H9 (cell line): ENCODE measurements around the gene RBM38. TPM values are rescaled to one million over a fixed set of nuclear protein-coding genes. Genes with fewer than 3 reads are reported as not detected.

Experiments used
- DNase-seq: peaks from one replicate; pipeline ENCODE4 v3.0.0-alpha.2; 2017
- H2AFZ ChIP-seq: one replicate; pipeline ENCODE4 v1.6.1; 2013; ENCODE audit warnings: mild to moderate bottlenecking, low read length, control low read depth, moderate library complexity
- H2AK5ac ChIP-seq: 2 replicates; pipeline ENCODE4 v1.6.1; 2013; ENCODE audit warnings: low read length, control low read depth, mixed read lengths; ENCODE audit not compliant: insufficient read length
- H2BK120ac ChIP-seq: one replicate; pipeline ENCODE4 v1.6.1; 2013; ENCODE audit warnings: low read depth, mild to moderate bottlenecking, low read length, control low read depth, inconsistent platforms; ENCODE audit not compliant: poor library complexity, severe bottlenecking
- H2BK12ac ChIP-seq: 2 replicates; pipeline ENCODE4 v1.6.1; 2013; ENCODE audit warnings: low read length, control low read depth, mixed read lengths, low read depth; ENCODE audit not compliant: insufficient read length
- H2BK15ac ChIP-seq: 2 replicates; pipeline ENCODE4 v1.6.1; 2013; ENCODE audit warnings: low read depth, low read length, control low read depth
- H2BK20ac ChIP-seq: one replicate; pipeline ENCODE4 v1.6.1; 2013; ENCODE audit warnings: low read depth, mild to moderate bottlenecking, low read length, control low read depth, inconsistent platforms; ENCODE audit not compliant: poor library complexity, severe bottlenecking
- H2BK5ac ChIP-seq: 2 replicates; pipeline ENCODE4 v1.6.1; 2013; ENCODE audit warnings: low read length, control low read depth, mixed read lengths; ENCODE audit not compliant: insufficient read length
- H3K14ac ChIP-seq: 2 replicates; pipeline ENCODE4 v1.6.1; 2013; ENCODE audit warnings: low read length, control low read depth; ENCODE audit not compliant: insufficient read depth
- H3K18ac ChIP-seq: 2 replicates; pipeline ENCODE4 v1.6.1; 2013; ENCODE audit warnings: low read depth, mild to moderate bottlenecking, mixed read lengths, low read length, control low read depth; ENCODE audit not compliant: insufficient read length
- H3K23ac ChIP-seq: 2 replicates; pipeline ENCODE4 v1.6.1; 2013; ENCODE audit warnings: low read length, control low read depth, mixed read lengths, low read depth; ENCODE audit not compliant: insufficient read length
- H3K23me2 ChIP-seq: 2 replicates; pipeline ENCODE4 v1.6.1; 2013; ENCODE audit warnings: low read depth, mild to moderate bottlenecking, mixed read lengths, low read length, control low read depth; ENCODE audit not compliant: insufficient read length, poor library complexity, severe bottlenecking
- H3K27ac ChIP-seq: 2 replicates; pipeline ENCODE4 v1.5.1; 2013; ENCODE audit warnings: low read length, control low read depth, mixed read lengths, low read depth; ENCODE audit not compliant: insufficient read length
- H3K27me3 ChIP-seq: 2 replicates; pipeline ENCODE4 v1.6.1; 2013; ENCODE audit warnings: low read length, control low read depth, inconsistent platforms; ENCODE audit not compliant: insufficient read depth
- H3K4ac ChIP-seq: 2 replicates; pipeline ENCODE4 v1.6.1; 2013; ENCODE audit warnings: low read depth, mild to moderate bottlenecking, control low read depth, inconsistent platforms, low read length, moderate library complexity
- H3K4me1 ChIP-seq: 2 replicates; pipeline ENCODE4 v1.6.1; 2013; ENCODE audit warnings: low read length, control low read depth, inconsistent platforms; ENCODE audit not compliant: insufficient read depth
- H3K4me2 ChIP-seq: 2 replicates; pipeline ENCODE4 v1.6.1; 2013; ENCODE audit warnings: low read length, control low read depth, mixed read lengths; ENCODE audit not compliant: insufficient read length, insufficient read depth
- H3K56ac ChIP-seq: 2 replicates; pipeline ENCODE4 v1.6.1; 2013; ENCODE audit warnings: low read depth, mild to moderate bottlenecking, mixed read lengths, low read length, control low read depth; ENCODE audit not compliant: insufficient read length
- H3K79me1 ChIP-seq: 2 replicates; pipeline ENCODE4 v1.6.1; 2013; ENCODE audit warnings: low read depth, mild to moderate bottlenecking, moderate library complexity, low read length, control low read depth, inconsistent platforms; ENCODE audit not compliant: insufficient read depth, poor library complexity, severe bottlenecking
- H3K79me2 ChIP-seq: 2 replicates; pipeline ENCODE4 v1.6.1; 2013; ENCODE audit warnings: low read length, control low read depth, inconsistent platforms; ENCODE audit not compliant: insufficient read depth
- H3K9ac ChIP-seq: 2 replicates; pipeline ENCODE4 v1.6.1; 2013; ENCODE audit warnings: low read length, control low read depth, mixed read lengths; ENCODE audit not compliant: insufficient read length; ENCODE audit errors: extremely low read depth
- H3K9me3 ChIP-seq: one replicate; pipeline ENCODE4 v1.6.1; 2013; ENCODE audit warnings: low read depth, low read length, inconsistent platforms; ENCODE audit not compliant: control insufficient read depth
- H3T11ph ChIP-seq: one replicate; pipeline ENCODE4 v1.6.1; 2013; ENCODE audit warnings: mild to moderate bottlenecking, low read length, control low read depth, inconsistent platforms
- H4K20me1 ChIP-seq: one replicate; pipeline ENCODE4 v1.6.1; 2013; ENCODE audit not compliant: control insufficient read depth, insufficient read length, insufficient read depth
- H4K5ac ChIP-seq: 2 replicates; pipeline ENCODE4 v1.6.1; 2013; ENCODE audit warnings: low read depth, mild to moderate bottlenecking, mixed read lengths, low read length, control low read depth; ENCODE audit not compliant: insufficient read length
- H4K8ac ChIP-seq: replicated peaks from 2 replicates; pipeline ENCODE4 v1.6.1; 2013; ENCODE audit warnings: low read length, control low read depth, mixed read lengths, low read depth; ENCODE audit not compliant: insufficient read length
- H4K91ac ChIP-seq: 2 replicates; pipeline ENCODE4 v1.6.1; 2013; ENCODE audit warnings: low read depth, mild to moderate bottlenecking, moderate library complexity, mixed read lengths, low read length, control low read depth; ENCODE audit not compliant: insufficient read length
- H3K27ac Mint-ChIP-seq, 3 experiments: 2 replicates in 2 of 3; 3 replicates in 1 of 3; pipeline ENCODE4 v1.8.0; 2020 to 2021; ENCODE audit warnings: mixed read lengths in 3 of 3, mild to moderate bottlenecking in 1 of 3, moderate library complexity in 1 of 3
- H3K27me3 Mint-ChIP-seq: 2 replicates; pipeline ENCODE4 v1.8.0; 2021; ENCODE audit warnings: low read depth, mild to moderate bottlenecking, moderate library complexity, mixed read lengths
- H3K36me3 Mint-ChIP-seq, 3 experiments: 2 replicates in 2 of 3; 3 replicates in 1 of 3; pipeline ENCODE4 v1.8.0; 2020 to 2021; ENCODE audit warnings: low read depth in 3 of 3, mixed read lengths in 3 of 3; ENCODE audit not compliant: insufficient read depth in 1 of 3
- H3K4me1 Mint-ChIP-seq, 2 experiments: 2 replicates each; pipeline ENCODE4 v1.8.0; 2020; ENCODE audit warnings: mixed read lengths in 2 of 2
- H3K4me3 Mint-ChIP-seq, 2 experiments: 2 replicates in 1 of 2; 3 replicates in 1 of 2; pipeline ENCODE4 v1.8.0; 2020 to 2021; ENCODE audit warnings: mild to moderate bottlenecking in 2 of 2, mixed read lengths in 2 of 2, moderate library complexity in 1 of 2
- H3K9me3 Mint-ChIP-seq, 2 experiments: 2 replicates in 1 of 2; 3 replicates in 1 of 2; pipeline ENCODE4 v1.8.0; 2020; ENCODE audit warnings: mild to moderate bottlenecking in 2 of 2, mixed read lengths in 2 of 2, moderate library complexity in 1 of 2
- WGBS: extraction: QIAGEN DNeasy Blood & Tissue Kit; methylation state at CpG from one replicate; pipeline ENCODE4 v1.1.7; 2013; ENCODE audit warnings: missing lambda C conversion rate, low lambda C conversion rate, mixed read lengths; ENCODE audit not compliant: insufficient read length; ENCODE audit errors: extremely low coverage; 5-methylcytosine and 5-hydroxymethylcytosine counted together
- total RNA-seq: library from RNA; stranded (reverse); gene quantifications from 2 replicates; pipeline ENCODE4 v1.2.1, GENCODE V29; 2021
- TF ChIP-seq, protein P1 (sequence below): fragments of 200-600 bp; sonication (generic); conservative IDR thresholded peaks from 3 replicates; pipeline ENCODE4 v1.8.0; 2021; ENCODE audit warnings: antibody characterized with exemption, mild to moderate bottlenecking

Gene RBM38
- total RNA-seq, 1 experiment from 2014 or later: 66.8 TPM

DNA sequence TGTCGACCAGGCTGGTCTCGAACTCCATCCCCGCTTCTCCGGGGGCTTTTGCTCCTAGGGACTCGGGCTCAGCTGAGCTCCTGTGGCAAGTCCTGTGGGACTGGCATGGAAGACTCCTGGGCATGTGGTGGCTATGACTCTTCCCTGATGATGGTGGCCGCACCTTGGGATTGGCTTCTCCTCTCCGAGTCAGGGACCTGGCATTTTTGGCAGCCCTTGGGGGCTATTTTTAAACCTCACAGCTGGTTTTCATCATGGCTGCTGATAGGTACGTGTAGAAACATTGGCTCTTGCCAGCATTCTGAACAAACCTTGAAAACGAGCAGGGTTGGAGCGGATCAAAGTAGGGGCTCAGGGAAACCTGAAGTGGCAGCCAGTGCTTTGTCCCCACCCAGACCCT is 54.1 kb downstream of the RBM38 start:
- no peaks in the 10 kb centered on the region for H3K79me2 ChIP-seq
- Mint-ChIP-seq H3K27me3 (peaks cover 11% of the 10 kb centered on the region), H3K36me3 (no peaks in the 10 kb centered on the region), H3K9me3 (peaks cover 0 to 2% of the 10 kb centered on the region in 2 experiments; a peak in 2 of 5 replicates), H3K27ac (no peak overlapping the region; a peak in 1 of 7 replicates), H3K4me1 (peaks cover 2 to 16% of the 10 kb centered on the region in 2 experiments; a peak in 3 of 4 replicates), H3K4me3 (no peak overlapping the region; a peak in 1 of 5 replicates)
- no peak overlapping the region for H3K14ac ChIP-seq
- no peaks in the 10 kb centered on the region for H3K9me3 ChIP-seq
- H3K56ac ChIP-seq: no peak overlapping the region
- no peak overlapping the region for H2BK15ac ChIP-seq
- no peak overlapping the region for H3K23ac ChIP-seq
- no peak overlapping the region for H3K18ac ChIP-seq
- no CpG with 5 or more reads among the region's 10 CpGs for WGBS
- H2BK12ac ChIP-seq: no peak overlapping the region
- no peak overlapping the region for H4K8ac ChIP-seq
- no peaks in the 10 kb centered on the region for H4K20me1 ChIP-seq
- no peak overlapping the region for H3K4me2 ChIP-seq
- no peak overlapping the region for H3K4ac ChIP-seq
- no peak overlapping the region for H3K9ac ChIP-seq
- H3K79me1 ChIP-seq: no peaks in the 10 kb centered on the region
- no peak for DNase-seq
- H2AFZ ChIP-seq: no peak overlapping the region
- no peaks in the 10 kb centered on the region for H3K4me1 ChIP-seq
- no peak overlapping the region for H3T11ph ChIP-seq
- no peak overlapping the region for H2AK5ac ChIP-seq
- H4K5ac ChIP-seq: no peak overlapping the region
- no peak overlapping the region for H2BK120ac ChIP-seq
- H2BK20ac ChIP-seq: no peak overlapping the region
- peaks cover 3% of the 10 kb centered on the region; the same call in 1 of the 2 replicates for H3K27me3 ChIP-seq
- H2BK5ac ChIP-seq: no peak overlapping the region
- TF ChIP-seq, protein P1, sequence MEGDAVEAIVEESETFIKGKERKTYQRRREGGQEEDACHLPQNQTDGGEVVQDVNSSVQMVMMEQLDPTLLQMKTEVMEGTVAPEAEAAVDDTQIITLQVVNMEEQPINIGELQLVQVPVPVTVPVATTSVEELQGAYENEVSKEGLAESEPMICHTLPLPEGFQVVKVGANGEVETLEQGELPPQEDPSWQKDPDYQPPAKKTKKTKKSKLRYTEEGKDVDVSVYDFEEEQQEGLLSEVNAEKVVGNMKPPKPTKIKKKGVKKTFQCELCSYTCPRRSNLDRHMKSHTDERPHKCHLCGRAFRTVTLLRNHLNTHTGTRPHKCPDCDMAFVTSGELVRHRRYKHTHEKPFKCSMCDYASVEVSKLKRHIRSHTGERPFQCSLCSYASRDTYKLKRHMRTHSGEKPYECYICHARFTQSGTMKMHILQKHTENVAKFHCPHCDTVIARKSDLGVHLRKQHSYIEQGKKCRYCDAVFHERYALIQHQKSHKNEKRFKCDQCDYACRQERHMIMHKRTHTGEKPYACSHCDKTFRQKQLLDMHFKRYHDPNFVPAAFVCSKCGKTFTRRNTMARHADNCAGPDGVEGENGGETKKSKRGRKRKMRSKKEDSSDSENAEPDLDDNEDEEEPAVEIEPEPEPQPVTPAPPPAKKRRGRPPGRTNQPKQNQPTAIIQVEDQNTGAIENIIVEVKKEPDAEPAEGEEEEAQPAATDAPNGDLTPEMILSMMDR: no peak
- no peak overlapping the region for H3K27ac ChIP-seq
- no peaks in the 10 kb centered on the region for H3K23me2 ChIP-seq
- H4K91ac ChIP-seq: no peak overlapping the region
